Measurements from ENCODE around the gene REV3L. TPM values are rescaled to one million over a fixed set of nuclear protein-coding genes. Genes with fewer than 3 reads are reported as not detected.

REV3L gene
- total and polyA plus RNA-seq, 2 of the 13 experiments (the other 11 are each of a cell fraction or from before 2014, with no cell fraction given) = 12.8 to 31.3 TPM

- Histone ChIP-seq H3K36me3 (replicated peaks in 1 of 2; ENCODE audit: control insufficient read depth in 1 of 2, insufficient read depth in 2 of 2, low read length in 2 of 2) (no peaks in the 10 kb centered on the region), H3K9ac (ENCODE audit: insufficient read depth, low read depth, low read length) (no peak overlapping the region), H3K27me3 (ENCODE audit: control insufficient read depth in 1 of 2, insufficient read depth in 2 of 2, low read length in 2 of 2) (no peaks in the 10 kb centered on the region), H3K4me3 (replicated peaks in 1 of 3; ENCODE audit: insufficient read depth in 1 of 3, low read depth in 2 of 3, low read length in 3 of 3) (no peak overlapping the region), H2AFZ (ENCODE audit: low read length) (no peak overlapping the region), H3K9me3 (ENCODE audit: low read length) (no peaks in the 10 kb centered on the region), H4K20me1 (ENCODE audit: insufficient read depth, low read length) (no peaks in the 10 kb centered on the region), H3K27ac (ENCODE audit: extremely low read length, insufficient read depth, low read length) (no peak overlapping the region), H3K4me2 (ENCODE audit: low read depth, low read length) (no peak overlapping the region), H3K4me1 (ENCODE audit: insufficient read depth, low read length) (peaks cover 42% of the 10 kb centered on the region), H3K79me2 (ENCODE audit: insufficient read depth, low read length) (peaks cover 84% of the 10 kb centered on the region)
- in situ Hi-C loops (cut with HindIII; ENCODE audit: extremely low pct_ligation_motif_present, low pct_unique_long_range_greater_than_20kb) = no loop called here
- ATAC-seq (no peak), DNase-seq (ENCODE audit: low spot score) (no peak), FAIRE-seq (no peak)
- intact Hi-C loops (cut with micrococcal nuclease; ENCODE audit: unreplicated experiment) = no loop called here
- ChIA-PET CTCF (ENCODE audit: low intra/inter-chr PET ratio, low total read pairs) (no interaction called here), POLR2A (no interaction called here)
- 97% methylated on average over 1 of the region's 1 CpG for WGBS (ENCODE audit: low lambda C conversion rate)
- TF ChIP-seq NFKB2 (CRISPR knock-in tag; IDR thresholded peaks at IDR 0.05; ENCODE audit: borderline replicate concordance) (no peak), ZNF317 (CRISPR knock-in tag; IDR thresholded peaks at IDR 0.05) (peak; percentile 98), ZSCAN9 (CRISPR knock-in tag; IDR thresholded peaks at IDR 0.05; ENCODE audit: borderline replicate concordance) (no peak), ZNF572 (CRISPR knock-in tag; IDR thresholded peaks at IDR 0.05) (no peak)
- BruUV-seq (replicated peaks) = no TSS peak
These were observed 54.2 kb downstream of the REV3L start for GRCh38 chr6:111428811-111429210.

GRCh38 chr6:111427341-111428116 is 55.5 kb downstream of the REV3L start:
- Histone ChIP-seq H3K4me1 (ENCODE audit: insufficient read depth, low read length) (peaks cover 50% of the 10 kb centered on the region), H3K4me2 (ENCODE audit: low read depth, low read length) (peak overlapping the region; percentile 59), H3K4me3 (replicated peaks in 1 of 3; ENCODE audit: insufficient read depth in 1 of 3, low read depth in 2 of 3, low read length in 3 of 3) (peak overlapping the region in 1 of 3 experiments; percentile 32; a peak in 2 of 6 replicates), H3K27ac (ENCODE audit: extremely low read length, insufficient read depth, low read length) (peak overlapping the region; percentile 32), H4K20me1 (ENCODE audit: insufficient read depth, low read length) (no peaks in the 10 kb centered on the region), H3K9me3 (ENCODE audit: low read length) (no peaks in the 10 kb centered on the region), H3K79me2 (ENCODE audit: insufficient read depth, low read length) (peaks cover 82% of the 10 kb centered on the region), H3K9ac (ENCODE audit: insufficient read depth, low read depth, low read length) (no peak overlapping the region), H3K36me3 (replicated peaks in 1 of 2; ENCODE audit: control insufficient read depth in 1 of 2, insufficient read depth in 2 of 2, low read length in 2 of 2) (0 out of 5 replicates have a peak, but pooled peaks cover 0 to 1% of the 10 kb centered on the region in 2 experiments), H2AFZ (ENCODE audit: low read length) (no peak overlapping the region), H3K27me3 (ENCODE audit: control insufficient read depth in 1 of 2, insufficient read depth in 2 of 2, low read length in 2 of 2) (no peaks in the 10 kb centered on the region)
- in situ Hi-C loops (cut with HindIII; ENCODE audit: extremely low pct_ligation_motif_present, low pct_unique_long_range_greater_than_20kb) = no loop called here
- DNase-seq (ENCODE audit: low spot score) (peak; percentile 85), FAIRE-seq (peak; percentile 42), ATAC-seq (peak; percentile 90)
- POLR2A ChIA-PET = no interaction called here
- intact Hi-C loops (cut with micrococcal nuclease; ENCODE audit: unreplicated experiment) = no loop called here
- CTCF ChIA-PET (ENCODE audit: low intra/inter-chr PET ratio, low total read pairs) = no interaction called here
- WGBS (ENCODE audit: low lambda C conversion rate) = 47% methylated on average over 5 of the region's 5 CpGs
- no TSS peak for BruUV-seq (replicated peaks)
- no peak for TF ChIP-seq REL (CRISPR knock-in tag; conservative IDR thresholded peaks at IDR 0.05)
- no peak for TF ChIP-seq ZNF782 (CRISPR knock-in tag; IDR thresholded peaks at IDR 0.05; ENCODE audit: borderline replicate concordance)
- TF ChIP-seq SAP130 (CRISPR knock-in tag; IDR thresholded peaks at IDR 0.05; ENCODE audit: low read depth) = peak; percentile 31; the same call in 1 of the 2 replicates
- peak; percentile 70; the same call in 1 of the 2 replicates for TF ChIP-seq ARID5B (CRISPR knock-in tag; IDR thresholded peaks at IDR 0.05)
- TF ChIP-seq MTERF4 (CRISPR knock-in tag; IDR thresholded peaks at IDR 0.05) = no peak
- no peak for TF ChIP-seq ZNF670 (CRISPR knock-in tag; IDR thresholded peaks at IDR 0.05; ENCODE audit: borderline replicate concordance)
- peak; percentile 35 for TF ChIP-seq TEAD3 (CRISPR knock-in tag; optimal IDR thresholded peaks at IDR 0.05; ENCODE audit: borderline replicate concordance)
- no peak for TF ChIP-seq CERS6 (CRISPR knock-in tag; IDR thresholded peaks at IDR 0.05)

Data from HepG2 (cell line).